ENCODE results near the gene NMNAT2. TPM values are rescaled to one million over a fixed set of nuclear protein-coding genes. Genes with fewer than 3 reads are reported as not detected.

NMNAT2 gene
- total and polyA plus RNA-seq, 2 of the 4 experiments (the other 2 are of a cell fraction) = 0.36 to 2.4 TPM

DNA sequence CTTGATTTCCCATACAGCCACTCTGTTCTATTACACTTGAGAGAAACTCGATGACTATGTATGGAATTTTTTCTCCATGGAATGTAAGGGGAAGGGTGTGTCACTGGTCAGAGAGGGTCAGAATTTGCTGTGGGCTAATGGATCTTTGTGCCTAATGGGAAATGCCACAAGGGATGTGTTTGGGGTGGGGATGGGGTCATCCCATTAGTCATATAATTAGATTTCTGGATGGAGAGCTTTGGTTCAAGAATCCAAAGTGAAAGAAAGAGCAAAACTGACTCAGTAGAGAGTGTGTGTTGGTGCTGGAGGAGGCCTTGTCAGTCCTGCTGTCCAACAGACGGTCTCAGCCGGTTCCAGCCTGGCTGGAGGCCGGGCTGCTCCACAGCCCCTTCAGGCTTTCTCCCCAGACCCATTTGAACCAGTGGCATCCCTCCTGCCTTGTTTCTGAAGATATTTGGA is 145.8 kb downstream of the NMNAT2 start:
- peak overlapping the region; percentile 99 for H4K91ac ChIP-seq (ENCODE audit: insufficient read depth, low read depth, low read length)
- H3K18ac ChIP-seq (ENCODE audit: low read depth, low read length) = peak overlapping the region; percentile 55
- dilution Hi-C loops (cut with HindIII; ENCODE audit: low sequenced_read_pairs, unreplicated experiment) (no loop called here), intact Hi-C loops (cut with micrococcal nuclease) (no loop called here), in situ Hi-C loops (cut with MboI; ENCODE audit: low sequenced_read_pairs) (no loop called here)
- H3K4me1 ChIP-seq (ENCODE audit: control insufficient read depth, insufficient read depth, low read length) = peaks cover 25% of the 10 kb centered on the region
- peak overlapping the region; percentile 11; the same call in 1 of the 2 replicates for H3K4me2 ChIP-seq (ENCODE audit: low read depth, low read length)
- peak overlapping the region; percentile 17 for H3K9ac ChIP-seq (ENCODE audit: low read depth, low read length)
- no peak overlapping the region for H3K4me3 ChIP-seq (ENCODE audit: insufficient read depth, low read depth, low read length)
- TF ChIP-seq CHD1 (IDR thresholded peaks at IDR 0.05; ENCODE audit: low read depth, low read length) (no peak), RAD21 (IDR thresholded peaks at IDR 0.05; ENCODE audit: low read length) (no peak), CEBPB (IDR thresholded peaks at IDR 0.05; ENCODE audit: low read depth, low read length) (peak; percentile 7; the same call in 1 of the 2 replicates), SMC3 (IDR thresholded peaks at IDR 0.05; ENCODE audit: low read depth, low read length) (no peak), BHLHE40 (IDR thresholded peaks at IDR 0.05; ENCODE audit: low read depth, low read length) (peak; percentile 58), MAZ (IDR thresholded peaks at IDR 0.05; ENCODE audit: borderline replicate concordance, low read depth, low read length) (peak; percentile 47; the same call in 1 of the 2 replicates), RFX5 (IDR thresholded peaks at IDR 0.05; ENCODE audit: low read depth, low read length) (no peak), MAFK (IDR thresholded peaks at IDR 0.05; ENCODE audit: low read depth, low read length) (no peak), MXI1 (IDR thresholded peaks at IDR 0.05; ENCODE audit: borderline replicate concordance, low read depth, low read length) (no peak), POLR2A (IDR thresholded peaks at IDR 0.05; ENCODE audit: low read depth, low read length) (peak; percentile 37; the same call in 1 of the 2 replicates), FOS (IDR thresholded peaks at IDR 0.05; ENCODE audit: low read depth, low read length) (no peak), NFE2L2 (IDR thresholded peaks at IDR 0.05; ENCODE audit: low read depth, low read length) (no peak), RCOR1 (IDR thresholded peaks at IDR 0.05; ENCODE audit: insufficient replicate concordance, low read length) (no peak)
- TF ChIP-seq, protein P1, sequence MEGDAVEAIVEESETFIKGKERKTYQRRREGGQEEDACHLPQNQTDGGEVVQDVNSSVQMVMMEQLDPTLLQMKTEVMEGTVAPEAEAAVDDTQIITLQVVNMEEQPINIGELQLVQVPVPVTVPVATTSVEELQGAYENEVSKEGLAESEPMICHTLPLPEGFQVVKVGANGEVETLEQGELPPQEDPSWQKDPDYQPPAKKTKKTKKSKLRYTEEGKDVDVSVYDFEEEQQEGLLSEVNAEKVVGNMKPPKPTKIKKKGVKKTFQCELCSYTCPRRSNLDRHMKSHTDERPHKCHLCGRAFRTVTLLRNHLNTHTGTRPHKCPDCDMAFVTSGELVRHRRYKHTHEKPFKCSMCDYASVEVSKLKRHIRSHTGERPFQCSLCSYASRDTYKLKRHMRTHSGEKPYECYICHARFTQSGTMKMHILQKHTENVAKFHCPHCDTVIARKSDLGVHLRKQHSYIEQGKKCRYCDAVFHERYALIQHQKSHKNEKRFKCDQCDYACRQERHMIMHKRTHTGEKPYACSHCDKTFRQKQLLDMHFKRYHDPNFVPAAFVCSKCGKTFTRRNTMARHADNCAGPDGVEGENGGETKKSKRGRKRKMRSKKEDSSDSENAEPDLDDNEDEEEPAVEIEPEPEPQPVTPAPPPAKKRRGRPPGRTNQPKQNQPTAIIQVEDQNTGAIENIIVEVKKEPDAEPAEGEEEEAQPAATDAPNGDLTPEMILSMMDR (conservative IDR thresholded peaks at IDR 0.05; ENCODE audit: low read depth, low read length) = no peak
- TF ChIP-seq, protein P2, sequence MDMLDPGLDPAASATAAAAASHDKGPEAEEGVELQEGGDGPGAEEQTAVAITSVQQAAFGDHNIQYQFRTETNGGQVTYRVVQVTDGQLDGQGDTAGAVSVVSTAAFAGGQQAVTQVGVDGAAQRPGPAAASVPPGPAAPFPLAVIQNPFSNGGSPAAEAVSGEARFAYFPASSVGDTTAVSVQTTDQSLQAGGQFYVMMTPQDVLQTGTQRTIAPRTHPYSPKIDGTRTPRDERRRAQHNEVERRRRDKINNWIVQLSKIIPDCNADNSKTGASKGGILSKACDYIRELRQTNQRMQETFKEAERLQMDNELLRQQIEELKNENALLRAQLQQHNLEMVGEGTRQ (IDR thresholded peaks at IDR 0.05; ENCODE audit: low read depth, low read length) = no peak
- TF ChIP-seq, protein P3, sequence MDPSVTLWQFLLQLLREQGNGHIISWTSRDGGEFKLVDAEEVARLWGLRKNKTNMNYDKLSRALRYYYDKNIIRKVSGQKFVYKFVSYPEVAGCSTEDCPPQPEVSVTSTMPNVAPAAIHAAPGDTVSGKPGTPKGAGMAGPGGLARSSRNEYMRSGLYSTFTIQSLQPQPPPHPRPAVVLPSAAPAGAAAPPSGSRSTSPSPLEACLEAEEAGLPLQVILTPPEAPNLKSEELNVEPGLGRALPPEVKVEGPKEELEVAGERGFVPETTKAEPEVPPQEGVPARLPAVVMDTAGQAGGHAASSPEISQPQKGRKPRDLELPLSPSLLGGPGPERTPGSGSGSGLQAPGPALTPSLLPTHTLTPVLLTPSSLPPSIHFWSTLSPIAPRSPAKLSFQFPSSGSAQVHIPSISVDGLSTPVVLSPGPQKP (IDR thresholded peaks at IDR 0.05; ENCODE audit: borderline replicate concordance, low read depth, low read length) = no peak
- H2AK9ac ChIP-seq (replicated peaks; ENCODE audit: low read depth, low read length, poor library complexity) = peak overlapping the region; percentile 92
- no peaks in the 10 kb centered on the region for H3K9me3 ChIP-seq (ENCODE audit: control insufficient read depth, insufficient read depth, low read length)
- no peaks in the 10 kb centered on the region for H3K27me3 ChIP-seq (ENCODE audit: control insufficient read depth, insufficient read depth, low read length)
- peak overlapping the region; percentile 98; the same call in 2 of the 3 replicates for H2BK15ac ChIP-seq (ENCODE audit: low read depth, low read length)
- no peaks in the 10 kb centered on the region for H4K20me1 ChIP-seq (ENCODE audit: insufficient read depth, low read length)
- H3K23ac ChIP-seq (ENCODE audit: low read depth, low read length) = peak overlapping the region; percentile 91
- no TSS peak for BruUV-seq (replicated peaks)
- no CpG with 5 or more reads among the region's 4 CpGs for WGBS, 2 experiments (ENCODE audit: extremely low coverage in 2 of 2, insufficient read length in 1 of 2)
- peak overlapping the region; percentile 84 for H3K27ac ChIP-seq (ENCODE audit: insufficient read depth, low read length)
- DNase-seq = peak; percentile 94
- H3K4ac ChIP-seq (ENCODE audit: low read depth, low read length) = peak overlapping the region; percentile 96
- peak overlapping the region; percentile 85 for H3K14ac ChIP-seq (replicated peaks; ENCODE audit: low read depth, low read length)
- H3K36me3 ChIP-seq (ENCODE audit: control insufficient read depth, insufficient read depth, low read length) = no peaks in the 10 kb centered on the region
- H2AK5ac ChIP-seq (ENCODE audit: low read depth, low read length) = peak overlapping the region; percentile 96
- H3K79me1 ChIP-seq (ENCODE audit: low read depth in 1 of 2, low read length in 2 of 2) = peaks cover 0 to 20% of the 10 kb centered on the region in 2 experiments; a peak in 1 of 4 replicates
- peaks cover 25% of the 10 kb centered on the region for H3K9me1 ChIP-seq (ENCODE audit: insufficient read depth, low read length)
- H4K5ac ChIP-seq (ENCODE audit: low read depth, low read length) = peak overlapping the region; percentile 82
- H3K56ac ChIP-seq (ENCODE audit: extremely low read depth, insufficient read depth, low read length) = peak overlapping the region; percentile 94
- peak overlapping the region; percentile 98 for H2BK20ac ChIP-seq (ENCODE audit: low read depth, low read length)
- peak overlapping the region; percentile 83 for H2AFZ ChIP-seq (replicated peaks; ENCODE audit: low read length, poor library complexity)
- POLR2A ChIA-PET (ENCODE audit: unreplicated experiment) = no interaction called here
- H2BK5ac ChIP-seq (ENCODE audit: low read depth, low read length, poor library complexity, severe bottlenecking) = peak overlapping the region; percentile 96
- peak; percentile 66 for ATAC-seq (ENCODE audit: low read depth)
- H2BK120ac ChIP-seq (ENCODE audit: low read depth, low read length) = peak overlapping the region; percentile 100
- CTCF ChIA-PET = interaction anchor here (0.6 kb wide), 1 partner anchor 271 kb away, joined by 5 read pairs; no protein-coding TSS in a partner anchor
- peak overlapping the region; percentile 96 to 97 for H4K8ac ChIP-seq (ENCODE audit: low read depth in 2 of 2, low read length in 2 of 2)

Measured in IMR-90 (cell line).